ENCODE results near the gene SMG7. TPM values are rescaled to one million over a fixed set of nuclear protein-coding genes. Genes with fewer than 3 reads are reported as not detected.
"Not testable (repeated sequence)": the region's sequence is repeated elsewhere in the genome, so short reads cannot be mapped to it uniquely, and the experiment has no call there.

The SMG7 gene
- 10 to 100 TPM; 30.3 to 59.9 (median 38.4) TPM for total RNA-seq

GRCh38 chr1:183472488-183473216 lies at the start of gene SMG7:
TSS of gene SMG7 (plus strand) at chr1:183472499. CDS start at chr1:183472621, 122 bp downstream.
- TF ChIP-seq, protein P1, sequence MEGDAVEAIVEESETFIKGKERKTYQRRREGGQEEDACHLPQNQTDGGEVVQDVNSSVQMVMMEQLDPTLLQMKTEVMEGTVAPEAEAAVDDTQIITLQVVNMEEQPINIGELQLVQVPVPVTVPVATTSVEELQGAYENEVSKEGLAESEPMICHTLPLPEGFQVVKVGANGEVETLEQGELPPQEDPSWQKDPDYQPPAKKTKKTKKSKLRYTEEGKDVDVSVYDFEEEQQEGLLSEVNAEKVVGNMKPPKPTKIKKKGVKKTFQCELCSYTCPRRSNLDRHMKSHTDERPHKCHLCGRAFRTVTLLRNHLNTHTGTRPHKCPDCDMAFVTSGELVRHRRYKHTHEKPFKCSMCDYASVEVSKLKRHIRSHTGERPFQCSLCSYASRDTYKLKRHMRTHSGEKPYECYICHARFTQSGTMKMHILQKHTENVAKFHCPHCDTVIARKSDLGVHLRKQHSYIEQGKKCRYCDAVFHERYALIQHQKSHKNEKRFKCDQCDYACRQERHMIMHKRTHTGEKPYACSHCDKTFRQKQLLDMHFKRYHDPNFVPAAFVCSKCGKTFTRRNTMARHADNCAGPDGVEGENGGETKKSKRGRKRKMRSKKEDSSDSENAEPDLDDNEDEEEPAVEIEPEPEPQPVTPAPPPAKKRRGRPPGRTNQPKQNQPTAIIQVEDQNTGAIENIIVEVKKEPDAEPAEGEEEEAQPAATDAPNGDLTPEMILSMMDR (IDR thresholded peaks at IDR 0.05), result no peak
- peak; percentile 23 for DNase-seq (ENCODE audit: low spot score)
- peak; percentile 4 for ATAC-seq (ENCODE audit: low FRiP score)

DNA sequence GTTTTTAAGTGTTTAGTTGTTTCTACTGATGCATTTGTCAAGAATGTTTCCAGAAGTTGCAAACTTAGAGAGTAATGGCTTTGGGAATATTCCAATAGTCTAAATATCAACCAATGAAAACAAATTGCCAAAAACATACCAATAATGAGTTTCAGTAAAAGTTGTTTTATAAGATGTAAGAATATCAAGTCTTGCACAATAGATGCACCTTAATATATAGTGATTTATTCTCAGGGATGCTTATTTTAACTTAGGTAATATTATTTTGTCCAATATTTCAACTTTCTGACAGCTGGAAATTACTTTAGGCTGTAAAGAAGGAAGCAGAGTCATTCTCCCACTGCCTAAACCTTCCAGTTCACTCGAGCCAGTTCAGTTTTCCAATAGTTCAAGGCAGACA lies 48.8 kb upstream of the SMG7 start:
- DNase-seq (ENCODE audit: low spot score) (no peak), ATAC-seq (ENCODE audit: low FRiP score) (no peak)
- TF ChIP-seq, protein P1 (IDR thresholded peaks at IDR 0.05), result no peak

DNA sequence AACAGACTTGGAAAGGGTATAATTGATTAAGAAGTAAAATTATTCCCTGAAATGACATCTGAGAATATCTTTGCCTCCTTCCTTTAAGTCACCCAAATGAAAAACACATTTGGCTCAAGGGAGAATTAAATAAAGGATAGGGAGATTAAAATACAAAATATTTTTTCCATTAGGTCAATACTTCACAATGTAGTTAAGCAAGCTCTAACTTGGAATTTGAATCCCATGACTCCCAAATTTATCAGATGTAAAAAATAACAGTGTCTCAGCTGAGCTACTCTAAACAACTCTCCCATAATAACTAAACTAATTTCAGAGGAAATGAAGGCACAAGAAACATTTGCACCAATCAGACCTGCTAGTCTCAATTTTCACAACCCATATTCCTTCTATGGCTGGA lies 47.6 kb upstream of the SMG7 start:
- no peak for DNase-seq (ENCODE audit: low spot score)
- TF ChIP-seq, protein P1 (IDR thresholded peaks at IDR 0.05), result no peak
- ATAC-seq (ENCODE audit: low FRiP score), result no peak

DNA sequence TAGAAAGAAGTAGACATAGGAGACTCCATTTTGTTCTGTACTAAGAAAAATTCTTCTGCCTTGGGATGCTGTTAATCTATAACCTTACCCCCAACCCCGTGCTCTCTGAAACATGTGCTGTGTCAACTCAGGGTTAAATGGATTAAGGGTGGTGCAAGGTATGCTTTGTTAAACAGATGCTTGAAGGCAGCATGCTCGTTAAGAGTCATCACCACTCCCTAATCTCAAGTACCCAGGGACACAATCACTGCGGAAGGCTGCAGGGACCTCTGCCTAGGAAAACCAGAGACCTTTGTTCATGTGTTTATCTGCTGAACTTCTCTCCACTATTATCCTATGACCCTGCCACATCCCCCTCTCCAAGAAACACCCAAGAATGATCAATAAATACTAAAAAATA lies 44.7 kb upstream of the SMG7 start:
- not testable (repeated sequence) for ATAC-seq (ENCODE audit: low FRiP score); DNase-seq (ENCODE audit: low spot score)

DNA sequence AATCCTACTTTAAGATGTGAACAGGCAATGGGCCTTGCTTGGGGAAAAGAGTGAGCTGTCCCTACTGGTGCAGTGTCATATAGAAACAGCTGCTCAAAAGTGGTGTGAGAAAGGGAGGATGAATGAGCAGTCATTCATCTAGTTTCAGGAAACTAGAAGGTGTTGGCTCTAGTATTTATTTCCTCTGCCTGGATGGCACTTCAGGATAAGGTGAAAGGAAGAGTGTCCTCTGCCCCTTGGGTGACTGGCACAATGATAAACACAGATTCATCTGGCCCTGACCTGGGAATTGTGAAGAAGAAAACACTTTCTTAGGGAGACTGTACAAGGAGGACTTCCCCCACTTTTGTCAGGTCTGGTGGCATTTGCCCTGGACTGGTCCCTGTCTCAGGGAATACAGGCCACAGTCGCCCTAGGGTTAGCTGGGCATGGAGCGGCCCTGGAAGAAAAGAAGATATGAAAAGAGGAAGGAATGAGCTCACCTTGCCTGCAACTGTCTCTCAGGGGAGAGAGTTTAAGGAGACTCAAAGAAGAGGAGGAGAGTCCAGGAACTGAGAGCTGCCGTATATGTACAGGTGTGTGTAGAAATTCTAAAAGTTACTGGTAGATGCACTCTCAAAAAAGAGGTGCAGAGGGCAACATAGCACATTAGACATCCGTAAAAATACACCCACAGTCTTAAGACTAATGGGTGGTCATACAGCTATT lies 40.3 kb upstream of the SMG7 start:
- DNase-seq (ENCODE audit: low spot score), result no peak

GRCh38 chr1:183432548-183432875 lies 39.8 kb upstream of the SMG7 start:
- no peak for DNase-seq (ENCODE audit: low spot score)
- no peak for ATAC-seq (ENCODE audit: low FRiP score)
- TF ChIP-seq, protein P1 (IDR thresholded peaks at IDR 0.05), result no peak

More for the DNA sequence above, 40.3 kb upstream of the SMG7 start:
- TF ChIP-seq, protein P1 (IDR thresholded peaks at IDR 0.05), result no peak
- no peak for ATAC-seq (ENCODE audit: low FRiP score)

GRCh38 chr1:183433703-183434102 lies 38.6 kb upstream of the SMG7 start:
- no peak for ATAC-seq (ENCODE audit: low FRiP score)
- no peak for DNase-seq (ENCODE audit: low spot score)
- TF ChIP-seq, protein P1 (IDR thresholded peaks at IDR 0.05), result no peak
